Measurements from ENCODE around the gene ARSJ. TPM values are rescaled to one million over a fixed set of nuclear protein-coding genes. Genes with fewer than 3 reads are reported as not detected.

ARSJ gene
- total RNA-seq, 1 donor from 2014 or later: not detected

- no peaks in the 10 kb centered on the region for H3K4me1 Mint-ChIP-seq
- no peak overlapping the region for H3K27ac Mint-ChIP-seq
- ChIA-PET POLR2A (no interaction called here), CTCF (interaction anchor here (1.0 kb wide), 2 partner anchors 35 to 462 kb away, joined by 3 read pairs; no protein-coding TSS in a partner anchor)
- DNase-seq (no peak), ATAC-seq (ENCODE audit: low read depth) (no peak)
- no peak overlapping the region for H3K4me3 Mint-ChIP-seq
- no peak for TF ChIP-seq CTCF (IDR thresholded peaks at IDR 0.05)
- H3K9me3 Mint-ChIP-seq: no peaks in the 10 kb centered on the region
- peaks cover 3% of the 10 kb centered on the region for H3K27me3 Mint-ChIP-seq
- no peaks in the 10 kb centered on the region for H3K36me3 Mint-ChIP-seq (ENCODE audit: low read depth)
- intact Hi-C loops (cut with micrococcal nuclease): no loop called here
Measured at GRCh38 chr4:113921089-113921794, 58.2 kb downstream of the ARSJ start.

- ChIA-PET POLR2A (no interaction called here), CTCF (no interaction called here)
- H3K27me3 Mint-ChIP-seq: peaks cover 3% of the 10 kb centered on the region
- DNase-seq (no peak), ATAC-seq (ENCODE audit: low read depth) (no peak)
- H3K36me3 Mint-ChIP-seq (ENCODE audit: low read depth): no peaks in the 10 kb centered on the region
- intact Hi-C loops (cut with micrococcal nuclease): no loop called here
- H3K9me3 Mint-ChIP-seq: no peaks in the 10 kb centered on the region
- no peaks in the 10 kb centered on the region for H3K4me1 Mint-ChIP-seq
- no peak for TF ChIP-seq CTCF (IDR thresholded peaks at IDR 0.05)
- H3K4me3 Mint-ChIP-seq: no peak overlapping the region
- no peak overlapping the region for H3K27ac Mint-ChIP-seq
Measured at GRCh38 chr4:113919611-113920010, 59.8 kb downstream of the ARSJ start.

- H3K36me3 Mint-ChIP-seq (ENCODE audit: low read depth): no peaks in the 10 kb centered on the region
- no peaks in the 10 kb centered on the region for H3K9me3 Mint-ChIP-seq
- H3K4me3 Mint-ChIP-seq: no peak overlapping the region
- intact Hi-C loops (cut with micrococcal nuclease): no loop called here
- H3K27me3 Mint-ChIP-seq: peaks cover 3% of the 10 kb centered on the region
- ATAC-seq (ENCODE audit: low read depth) (no peak), DNase-seq (no peak)
- POLR2A ChIA-PET: no interaction called here
- H3K27ac Mint-ChIP-seq: no peak overlapping the region
- no peak for TF ChIP-seq CTCF (IDR thresholded peaks at IDR 0.05)
- no peaks in the 10 kb centered on the region for H3K4me1 Mint-ChIP-seq
- CTCF ChIA-PET: no interaction called here
Measured at GRCh38 chr4:113919145-113919544, 60.3 kb downstream of the ARSJ start.

GRCh38 chr4:113908829-113909228 lies 70.6 kb downstream of the ARSJ start:
- DNase-seq (no peak), ATAC-seq (ENCODE audit: low read depth) (no peak)
- Mint-ChIP-seq H3K9me3 (peaks cover 3% of the 10 kb centered on the region), H3K27ac (no peak overlapping the region), H3K36me3 (ENCODE audit: low read depth) (no peaks in the 10 kb centered on the region), H3K4me3 (no peak overlapping the region), H3K4me1 (no peaks in the 10 kb centered on the region), H3K27me3 (peaks cover 2% of the 10 kb centered on the region)
- intact Hi-C loops (cut with micrococcal nuclease): loop anchor here (1.0 to 5.0 kb wide), 5 partner anchors 37 to 515 kb away; no protein-coding TSS in a partner anchor
- CTCF ChIA-PET: interaction anchor here (1.3 kb wide), 1 partner anchor 513 kb away, joined by 5 read pairs; no protein-coding TSS in a partner anchor
- TF ChIP-seq CTCF (IDR thresholded peaks at IDR 0.05): no peak
- POLR2A ChIA-PET: no interaction called here

- Mint-ChIP-seq H3K27ac (no peak overlapping the region), H3K4me3 (no peak overlapping the region), H3K27me3 (peaks cover 2% of the 10 kb centered on the region), H3K9me3 (peaks cover 3% of the 10 kb centered on the region), H3K36me3 (ENCODE audit: low read depth) (no peaks in the 10 kb centered on the region), H3K4me1 (no peaks in the 10 kb centered on the region)
- TF ChIP-seq CTCF (IDR thresholded peaks at IDR 0.05): no peak
- POLR2A ChIA-PET: no interaction called here
- CTCF ChIA-PET: interaction anchor here (1.3 kb wide), 1 partner anchor 512 kb away, joined by 5 read pairs; no protein-coding TSS in a partner anchor
- no peak for DNase-seq
- no peak for ATAC-seq (ENCODE audit: low read depth)
- intact Hi-C loops (cut with micrococcal nuclease): loop anchor here (5.0 kb wide), 1 partner anchor 35 kb away; no protein-coding TSS in a partner anchor
Measured at GRCh38 chr4:113907559-113907958, 71.9 kb downstream of the ARSJ start.

All from activated B cell treated with CpG ODN at 0.5 μM for 24 hours (primary cell).